K562 (cell line): ENCODE results near the gene DENND5B. TPM values are rescaled to one million over a fixed set of nuclear protein-coding genes. Genes with fewer than 3 reads are reported as not detected.

Experiments used
- ATAC-seq: fragments of 200-7000 bp; cut with Tn5 transposase; 3 replicates; pipeline ENCODE4 v1.9.1; 2020; ENCODE audit warnings: moderate library complexity
- BruUV-seq: library from RNA; stranded (reverse); fragments of 400-500 nt; replicated peaks from 2 replicates; lab custom pipeline; 2021; lab: Mats Ljungman, UMichigan
- CTCF ChIA-PET: fragments of 300-600 bp; formaldehyde crosslinking; extraction: SDS; loops from one replicate; lab custom pipeline; 2021; ENCODE audit warnings: low intra/inter-chr PET ratio; lab: Yijun Ruan, JAX
- POLR2A ChIA-PET: fragments of 300-600, 350-650 bp; sonication (Branson Sonifier 250); formaldehyde crosslinking; extraction: SDS; loops from one replicate; lab custom pipeline; 2021; ENCODE audit warnings: antibody characterized with exemption, inconsistent platforms; lab: Yijun Ruan, JAX
- DNase-seq, 4 experiments: peaks; one replicate each; pipeline versions ENCODE4 v3.0.0 to v3.0.0-alpha.2; 2011 to 2018; ENCODE audit warnings: low spot score in 3 of 4, mixed read lengths in 3 of 4; ENCODE audit errors: extremely low read depth in 1 of 4
- FAIRE-seq: peaks from 2 replicates; lab custom pipeline; 2011; peaks lifted over from hg19 to GRCh38; lab: Jason Lieb, UNC
- H2AFZ ChIP-seq: 2 replicates; pipeline ENCODE4 v1.6.0; 2011; ENCODE audit warnings: low read depth, low read length, control low read depth, inconsistent platforms
- H3K27ac ChIP-seq: fragments of 200-600 bp; 3 replicates; pipeline ENCODE4 v1.8.0; 2011; ENCODE audit warnings: low read depth, mild to moderate bottlenecking, control low read depth, inconsistent platforms, low read length, moderate library complexity, mixed read lengths; ENCODE audit errors: extremely low read depth
- H3K27me3 ChIP-seq, 2 experiments: fragments of 300-600 bp in 1 of 2; 2 replicates in 1 of 2; 3 replicates in 1 of 2; pipeline versions ENCODE4 v1.6.0 to v1.8.0; 2011; ENCODE audit warnings: inconsistent platforms in 2 of 2, low read length in 2 of 2, mild to moderate bottlenecking in 1 of 2, mixed read lengths in 1 of 2, moderate library complexity in 1 of 2; ENCODE audit not compliant: control insufficient read depth in 2 of 2, insufficient read depth in 2 of 2
- H3K36me3 ChIP-seq: fragments of 300-600 bp; 3 replicates; pipeline ENCODE4 v1.8.0; 2011; ENCODE audit warnings: mild to moderate bottlenecking, low read length, inconsistent platforms; ENCODE audit not compliant: control insufficient read depth, insufficient read depth
- H3K4me1 ChIP-seq, 2 experiments: fragments of 200-600 bp in 1 of 2; replicated peaks in 1 of 2; 2 replicates in 1 of 2; 3 replicates in 1 of 2; pipeline versions ENCODE4 v1.5.1 to v1.8.0; 2011; ENCODE audit warnings: inconsistent platforms in 2 of 2, low read length in 2 of 2, mild to moderate bottlenecking in 1 of 2, mixed read lengths in 1 of 2, moderate library complexity in 1 of 2; ENCODE audit not compliant: control insufficient read depth in 2 of 2, insufficient read depth in 2 of 2
- H3K4me2 ChIP-seq: 2 replicates; pipeline ENCODE4 v1.6.1; 2011; ENCODE audit warnings: low read length, control low read depth, inconsistent platforms, mixed read lengths; ENCODE audit not compliant: insufficient read depth
- H3K4me3 ChIP-seq: fragments of 200-600 bp; sonication (generic), shearing (Covaris generic); 2 replicates; pipeline ENCODE4 v1.5.1; 2016; ENCODE audit warnings: control low read depth, inconsistent platforms
- H3K79me2 ChIP-seq: fragments of 200-600 bp; 3 replicates; pipeline ENCODE4 v1.8.0; 2011; ENCODE audit warnings: low read length, inconsistent platforms; ENCODE audit not compliant: control insufficient read depth, insufficient read depth
- H3K9ac ChIP-seq, 2 experiments: 2 replicates each; pipeline versions ENCODE4 v1.6.0 to v1.6.1; 2011; ENCODE audit warnings: low read depth in 2 of 2, low read length in 2 of 2, control low read depth in 1 of 2, inconsistent platforms in 1 of 2, mild to moderate bottlenecking in 1 of 2, mixed read lengths in 1 of 2; ENCODE audit not compliant: insufficient read depth in 1 of 2
- H3K9me1 ChIP-seq: one replicate; pipeline ENCODE4 v1.6.0; 2011; ENCODE audit warnings: inconsistent platforms, mild to moderate bottlenecking, low read length, moderate library complexity; ENCODE audit not compliant: control insufficient read depth, insufficient read depth
- H3K9me3 ChIP-seq: replicated peaks from 2 replicates; pipeline ENCODE4 v1.5.1; 2011; ENCODE audit warnings: low read depth, low read length, inconsistent platforms; ENCODE audit not compliant: control insufficient read depth, insufficient read depth
- H4K20me1 ChIP-seq: replicated peaks from 2 replicates; pipeline ENCODE4 v1.6.1; 2011; ENCODE audit warnings: low read length, inconsistent platforms, mixed read lengths; ENCODE audit not compliant: control insufficient read depth, insufficient read depth
- BRCA1 ChIP-seq, 2 experiments: fragments of 450-650 bp in 1 of 2; sonication (generic) in 1 of 2; formaldehyde crosslinking in 1 of 2; IDR thresholded peaks; 2 replicates each; pipeline versions ENCODE4 v1.5.0 to v1.6.1; 2017 to 2020; ENCODE audit warnings: mild to moderate bottlenecking in 1 of 2, missing genetic modification reagents in 1 of 2
- L3MBTL2 ChIP-seq: fragments of 450-650 bp; IDR thresholded peaks from 2 replicates; pipeline ENCODE4 v1.6.1; 2016; ENCODE audit warnings: mild to moderate bottlenecking, moderate library complexity
- MCM3 ChIP-seq: fragments of 450-650 bp; IDR thresholded peaks from 2 replicates; pipeline ENCODE4 v1.6.1; 2016
- NEUROD1 ChIP-seq: fragments of 150-350 bp; IDR thresholded peaks from 2 replicates; pipeline ENCODE4 v1.6.1; 2014; ENCODE audit warnings: borderline replicate concordance, low read length, low read depth; ENCODE audit not compliant: partially characterized antibody
- POLR2G ChIP-seq: fragments of 200-400 bp; formaldehyde crosslinking; IDR thresholded peaks from 2 replicates; pipeline ENCODE4 v1.6.1; 2017; ENCODE audit warnings: low read depth, mild to moderate bottlenecking, antibody characterized with exemption, low read length, moderate library complexity
- RBFOX2 ChIP-seq: fragments of 200-400 bp; formaldehyde crosslinking; IDR thresholded peaks from 2 replicates; pipeline ENCODE4 v1.6.1; 2017; ENCODE audit warnings: low read depth, mild to moderate bottlenecking, low read length, moderate library complexity
- SREBF1 ChIP-seq: fragments of 150-350 bp; IDR thresholded peaks from 2 replicates; pipeline ENCODE4 v1.6.1; 2014; ENCODE audit warnings: antibody characterized with exemption, low read depth, low read length, borderline replicate concordance
- STAT5A ChIP-seq: IDR thresholded peaks from 2 replicates; pipeline ENCODE4 v1.6.1; 2012; ENCODE audit warnings: low read length, inconsistent platforms, borderline replicate concordance
- THRA ChIP-seq: fragments of 450-650 bp; IDR thresholded peaks from 2 replicates; pipeline ENCODE4 v1.6.1; 2017; ENCODE audit warnings: mild to moderate bottlenecking, moderate library complexity
- ZC3H4 ChIP-seq: sonication (generic); formaldehyde crosslinking; IDR thresholded peaks from 2 replicates; pipeline ENCODE4 v1.9.0; 2021; ENCODE audit warnings: missing genetic modification reagents, borderline replicate concordance
- ZNF239 ChIP-seq: fragments of 250-450 bp; sonication (Bioruptor Pico); IDR thresholded peaks from 2 replicates; pipeline ENCODE4 v1.4.0; 2020; ENCODE audit warnings: mild to moderate bottlenecking
- ZNF274 ChIP-seq: IDR thresholded peaks from 2 replicates; pipeline ENCODE4 v1.6.1; 2011; ENCODE audit warnings: low read depth, mild to moderate bottlenecking, low read length, moderate library complexity, borderline replicate concordance
- ZNF407 ChIP-seq: fragments of 450-650 bp; IDR thresholded peaks from 2 replicates; pipeline ENCODE4 v1.6.1; 2016; ENCODE audit warnings: low read depth
- WGBS: fragments of 100-300 bp; shearing (Covaris generic); methylation state at CpG from one replicate; pipeline ENCODE4 v1.1.6; 2016; ENCODE audit warnings: low coverage, mixed read lengths; ENCODE audit not compliant: insufficient coverage; ENCODE audit errors: missing lambda C conversion rate; 5-methylcytosine and 5-hydroxymethylcytosine counted together
- in situ Hi-C: fragments of 300-500 bp; cut with MboI; formaldehyde crosslinking; loops from 4 replicates; pipeline ENCODE4 v1.15.0; 2018; ENCODE audit warnings: inconsistent platforms, mixed read lengths
- intact Hi-C: fragments of 100-400 bp; cut with micrococcal nuclease; formaldehyde crosslinking; loops from 2 replicates; pipeline ENCODE4 v1.14.2; 2022
- polyA plus RNA-seq, 8 experiments: library from polyadenylated mRNA; depleted of rRNA in 4 of 8; stranded (reverse) in 5 of 8; unstranded in 3 of 8; fragments of >200 nt; fragmentation: Nextera tagmentation in 2 of 8; fragmentation: Illumina TruSeq in 1 of 8; extraction: Ambion mirVana in 2 of 8; extraction: Trizol in 1 of 8; gene quantifications; 2 replicates each; pipeline versions ENCODE4 v1.2.1 to v1.2.3, GENCODE V29; 2011 to 2014; ENCODE audit warnings: inconsistent platforms in 1 of 8, missing spikeins in 1 of 8
- total RNA-seq, 7 experiments: library from RNA; depleted of rRNA in 6 of 7; stranded (reverse); fragments of >200 nt in 6 of 7; fragmentation: Illumina TruSeq in 2 of 7; extraction: Trizol in 2 of 7; gene quantifications; 2 replicates each; pipeline versions ENCODE4 v1.2.1 to v1.2.3, GENCODE V29; 2011 to 2021; ENCODE audit warnings: low replicate concordance in 1 of 7

The DENND5B gene
- total and polyA plus RNA-seq, 9 of the 15 experiments (the other 6 are each of a cell fraction or from before 2014, with no cell fraction given) = 0.99 to 6.0 (median 3.6) TPM

GRCh38 chr12:31588976-31589375 lies 2.0 kb downstream of the DENND5B start:
- H3K9me1 ChIP-seq = no peaks in the 10 kb centered on the region
- WGBS = 14% methylated on average over 3 of the region's 3 CpGs
- DNase-seq = no peak
- no peak for FAIRE-seq
- no peaks in the 10 kb centered on the region for H3K9me3 ChIP-seq
- H3K27me3 ChIP-seq = peaks cover 8 to 10% of the 10 kb centered on the region in 2 experiments; a peak in 4 of 5 replicates
- H3K4me2 ChIP-seq = no peak overlapping the region
- H3K27ac ChIP-seq = no peak overlapping the region
- CTCF ChIA-PET = no interaction called here
- H3K4me3 ChIP-seq = no peak overlapping the region
- TF ChIP-seq NEUROD1 (no peak), THRA (no peak), BRCA1 (IDR thresholded peaks at IDR 0.05) (no peak), BRCA1 (CRISPR knock-in tag; IDR thresholded peaks at IDR 0.05) (no peak), ZC3H4 (CRISPR knock-in tag) (no peak), L3MBTL2 (no peak), STAT5A (no peak), POLR2G (no peak), ZNF407 (no peak), ZNF274 (no peak), ZNF239 (CRISPR knock-in tag) (no peak), RBFOX2 (no peak), MCM3 (no peak), SREBF1 (no peak)
- TF ChIP-seq, all 486 proteins: peak for 0
- no peak for ATAC-seq
- Histone ChIP-seq H3K36me3 (no peaks in the 10 kb centered on the region), H3K9ac (no peak overlapping the region), H2AFZ (no peak overlapping the region), H3K4me1 (peaks cover 2 to 20% of the 10 kb centered on the region in 2 experiments; a peak in 4 of 5 replicates), H4K20me1 (no peaks in the 10 kb centered on the region), H3K79me2 (no peaks in the 10 kb centered on the region)
- POLR2A ChIA-PET = no interaction called here
- BruUV-seq = no TSS peak
- in situ Hi-C loops = no loop called here
- intact Hi-C loops = no loop called here
